HepG2 (cell line): ENCODE measurements around the gene CALML6. TPM values are rescaled to one million over a fixed set of nuclear protein-coding genes. Genes with fewer than 3 reads are reported as not detected.

Experiments used
- ATAC-seq: fragments of 200-7000 bp; cut with Tn5 transposase; 3 replicates; pipeline ENCODE4 v1.9.1; 2020; ENCODE audit warnings: mild to moderate bottlenecking, moderate library complexity
- BruUV-seq: library from RNA; stranded (reverse); fragments of 400-500 nt; replicated peaks from 2 replicates; lab custom pipeline; 2021; lab: Mats Ljungman, UMichigan
- CTCF ChIA-PET: fragments of 300-600 bp; formaldehyde crosslinking; extraction: SDS; loops from one replicate; lab custom pipeline; 2021; ENCODE audit warnings: low total read pairs, inconsistent platforms, low intra/inter-chr PET ratio; lab: Yijun Ruan, JAX
- POLR2A ChIA-PET: fragments of 350-600 bp; sonication (Branson Sonifier 250); formaldehyde crosslinking; loops from one replicate; lab custom pipeline; 2020; ENCODE audit warnings: antibody characterized with exemption, inconsistent platforms; lab: Yijun Ruan, JAX
- DNase-seq: peaks from one replicate; pipeline ENCODE4 v3.0.0-alpha.2; 2015; ENCODE audit warnings: low spot score
- FAIRE-seq: peaks from 3 replicates; lab custom pipeline; 2011; peaks lifted over from hg19 to GRCh38; lab: Jason Lieb, UNC
- H2AFZ ChIP-seq: one replicate; pipeline ENCODE4 v1.6.1; 2011; ENCODE audit warnings: low read length, inconsistent platforms
- H3K27ac ChIP-seq: fragments of 300-600 bp; 3 replicates; pipeline ENCODE4 v1.8.0; 2011; ENCODE audit warnings: mixed run types, mild to moderate bottlenecking, mixed read lengths, low read length, inconsistent platforms; ENCODE audit not compliant: insufficient read depth; ENCODE audit errors: extremely low read length
- H3K27me3 ChIP-seq, 2 experiments: fragments of 200-600 bp in 1 of 2; 2 replicates in 1 of 2; 3 replicates in 1 of 2; pipeline versions ENCODE4 v1.6.0 to v1.8.0; 2011; ENCODE audit warnings: low read length in 2 of 2, mild to moderate bottlenecking in 2 of 2, moderate library complexity in 2 of 2, inconsistent platforms in 1 of 2; ENCODE audit not compliant: insufficient read depth in 2 of 2, control insufficient read depth in 1 of 2
- H3K36me3 ChIP-seq, 2 experiments: fragments of 200-600 bp in 1 of 2; replicated peaks in 1 of 2; 2 replicates in 1 of 2; 3 replicates in 1 of 2; pipeline versions ENCODE4 v1.5.1 to v1.8.0; 2011; ENCODE audit warnings: low read length in 2 of 2, inconsistent platforms in 1 of 2; ENCODE audit not compliant: insufficient read depth in 2 of 2, control insufficient read depth in 1 of 2
- H3K4me1 ChIP-seq: 2 replicates; pipeline ENCODE4 v1.5.1; 2012; ENCODE audit warnings: low read length, inconsistent platforms; ENCODE audit not compliant: insufficient read depth
- H3K4me2 ChIP-seq: 2 replicates; pipeline ENCODE4 v1.6.0; 2011; ENCODE audit warnings: low read depth, low read length, inconsistent platforms
- H3K4me3 ChIP-seq, 3 experiments: fragments of 200-600 bp in 1 of 3; sonication (generic), shearing (Covaris generic) in 1 of 3; replicated peaks in 1 of 3; 2 replicates each; pipeline ENCODE4 v1.5.1; 2011 to 2016; ENCODE audit warnings: low read length in 3 of 3, inconsistent platforms in 2 of 3, low read depth in 2 of 3, mild to moderate bottlenecking in 2 of 3, control low read depth in 1 of 3, mixed read lengths in 1 of 3; ENCODE audit not compliant: insufficient read depth in 1 of 3
- H3K79me2 ChIP-seq: one replicate; pipeline ENCODE4 v1.6.1; 2011; ENCODE audit warnings: low read length, inconsistent platforms; ENCODE audit not compliant: insufficient read depth
- H3K9ac ChIP-seq: 2 replicates; pipeline ENCODE4 v1.6.0; 2011; ENCODE audit warnings: mild to moderate bottlenecking, low read depth, low read length, inconsistent platforms; ENCODE audit not compliant: insufficient read depth
- H3K9me3 ChIP-seq: 2 replicates; pipeline ENCODE4 v1.5.1; 2012; ENCODE audit warnings: mild to moderate bottlenecking, low read length
- H4K20me1 ChIP-seq: 2 replicates; pipeline ENCODE4 v1.6.0; 2011; ENCODE audit warnings: inconsistent platforms, mild to moderate bottlenecking, low read length, moderate library complexity; ENCODE audit not compliant: insufficient read depth
- AGO2 ChIP-seq: fragments of 200-400 bp; formaldehyde crosslinking; optimal IDR thresholded peaks from 2 replicates; pipeline ENCODE3; 2017; ENCODE audit warnings: mild to moderate bottlenecking, low read depth, low read length, moderate library complexity
- KMT2A ChIP-seq: sonication (generic); formaldehyde crosslinking; IDR thresholded peaks from 2 replicates; pipeline ENCODE4 v1.4.0; 2020; ENCODE audit warnings: missing genetic modification reagents
- NONO ChIP-seq, 2 experiments: fragments of 450-650 bp in 1 of 2; sonication (generic) in 1 of 2; formaldehyde crosslinking in 1 of 2; IDR thresholded peaks in 1 of 2; conservative IDR thresholded peaks in 1 of 2; 2 replicates each; pipeline versions ENCODE4 v1.6.1 to v1.8.0; 2017 to 2022; ENCODE audit warnings: mild to moderate bottlenecking in 1 of 2, missing genetic modification reagents in 1 of 2, moderate library complexity in 1 of 2
- POLR2AphosphoS5 ChIP-seq: IDR thresholded peaks from 2 replicates; pipeline ENCODE4 v1.6.1; 2012; ENCODE audit warnings: low read depth, low read length
- POLR2G ChIP-seq: fragments of 200-400 bp; formaldehyde crosslinking; IDR thresholded peaks from 2 replicates; pipeline ENCODE4 v1.6.1; 2018; ENCODE audit warnings: mild to moderate bottlenecking, low read depth, low read length, moderate library complexity
- RBFOX2 ChIP-seq: fragments of 200-400 bp; formaldehyde crosslinking; IDR thresholded peaks from 2 replicates; pipeline ENCODE4 v1.6.1; 2017; ENCODE audit warnings: low read depth, mild to moderate bottlenecking, low read length
- RBM22 ChIP-seq: fragments of 200-400 bp; formaldehyde crosslinking; optimal IDR thresholded peaks from 2 replicates; pipeline ENCODE3; 2017; ENCODE audit warnings: mild to moderate bottlenecking, low read length, moderate library complexity
- RFXAP ChIP-seq: sonication (generic); formaldehyde crosslinking; IDR thresholded peaks from 2 replicates; pipeline ENCODE4 v1.4.0; 2020; ENCODE audit warnings: missing genetic modification reagents, borderline replicate concordance
- TARDBP ChIP-seq: sonication (generic); formaldehyde crosslinking; IDR thresholded peaks from 2 replicates; pipeline ENCODE4 v1.8.0; 2022; ENCODE audit warnings: mild to moderate bottlenecking, missing genetic modification reagents
- TOPORS ChIP-seq: sonication (generic); formaldehyde crosslinking; IDR thresholded peaks from 2 replicates; pipeline ENCODE4 v1.8.0; 2023; ENCODE audit warnings: mild to moderate bottlenecking, missing genetic modification reagents
- ZC3H13 ChIP-seq: sonication (generic); formaldehyde crosslinking; IDR thresholded peaks from 2 replicates; pipeline ENCODE4 v1.8.1; 2023; ENCODE audit warnings: mild to moderate bottlenecking, missing genetic modification reagents, moderate library complexity
- ZNF484 ChIP-seq: sonication (generic); formaldehyde crosslinking; IDR thresholded peaks from 2 replicates; pipeline ENCODE4 v1.5.1; 2020; ENCODE audit warnings: mild to moderate bottlenecking, low read depth, missing genetic modification reagents, borderline replicate concordance
- ZNF7 ChIP-seq: IDR thresholded peaks from 2 replicates; pipeline ENCODE4 v1.6.1; 2016; ENCODE audit warnings: missing biosample characterization, missing genetic modification reagents
- WGBS: methylation state at CpG from one replicate; pipeline ENCODE4 v1.1.6; 2017; ENCODE audit warnings: low lambda C conversion rate; 5-methylcytosine and 5-hydroxymethylcytosine counted together
- in situ Hi-C: cut with HindIII; loops from 2 replicates; pipeline ENCODE4 v1.10.0; 2017; ENCODE audit warnings: low pct_unique_long_range_greater_than_20kb; ENCODE audit not compliant: extremely low pct_ligation_motif_present
- intact Hi-C: fragments of 100-400 bp; cut with micrococcal nuclease; formaldehyde crosslinking; loops from one replicate; pipeline ENCODE4 v1.10.0; 2022; ENCODE audit not compliant: unreplicated experiment
- polyA plus RNA-seq, 8 experiments: library from polyadenylated mRNA; depleted of rRNA in 3 of 8; stranded (reverse) in 7 of 8; unstranded in 1 of 8; fragments of >200 nt; fragmentation: Illumina TruSeq in 4 of 8; extraction: Trizol in 4 of 8; gene quantifications; 2 replicates each; pipeline versions ENCODE4 v1.2.1 to v1.2.3, GENCODE V29; 2011 to 2016; ENCODE audit warnings: low read depth in 4 of 8, missing spikeins in 1 of 8, mixed read lengths in 1 of 8; ENCODE audit not compliant: insufficient read depth in 1 of 8
- total RNA-seq, 5 experiments: library from RNA; depleted of rRNA; stranded (reverse); fragments of >200 nt; fragmentation: Illumina TruSeq; extraction: Trizol; gene quantifications; 2 replicates each; pipeline ENCODE4 v1.2.3, GENCODE V29; 2016; ENCODE audit warnings: low read depth in 1 of 5
- TF ChIP-seq, protein P1 (sequence below): sonication (generic); formaldehyde crosslinking; IDR thresholded peaks from 2 replicates; pipeline ENCODE4 v1.4.0; 2020; ENCODE audit warnings: missing genetic modification reagents, borderline replicate concordance
- TF ChIP-seq, protein P2 (sequence below): sonication (generic); formaldehyde crosslinking; IDR thresholded peaks from 2 replicates; pipeline ENCODE4 v1.5.0; 2020; ENCODE audit warnings: mild to moderate bottlenecking, missing genetic modification reagents, borderline replicate concordance

Gene CALML6
- total and polyA plus RNA-seq, 2 of the 13 experiments (the other 11 are each of a cell fraction or from before 2014, with no cell fraction given) = 0.11 to 0.12 TPM

DNA sequence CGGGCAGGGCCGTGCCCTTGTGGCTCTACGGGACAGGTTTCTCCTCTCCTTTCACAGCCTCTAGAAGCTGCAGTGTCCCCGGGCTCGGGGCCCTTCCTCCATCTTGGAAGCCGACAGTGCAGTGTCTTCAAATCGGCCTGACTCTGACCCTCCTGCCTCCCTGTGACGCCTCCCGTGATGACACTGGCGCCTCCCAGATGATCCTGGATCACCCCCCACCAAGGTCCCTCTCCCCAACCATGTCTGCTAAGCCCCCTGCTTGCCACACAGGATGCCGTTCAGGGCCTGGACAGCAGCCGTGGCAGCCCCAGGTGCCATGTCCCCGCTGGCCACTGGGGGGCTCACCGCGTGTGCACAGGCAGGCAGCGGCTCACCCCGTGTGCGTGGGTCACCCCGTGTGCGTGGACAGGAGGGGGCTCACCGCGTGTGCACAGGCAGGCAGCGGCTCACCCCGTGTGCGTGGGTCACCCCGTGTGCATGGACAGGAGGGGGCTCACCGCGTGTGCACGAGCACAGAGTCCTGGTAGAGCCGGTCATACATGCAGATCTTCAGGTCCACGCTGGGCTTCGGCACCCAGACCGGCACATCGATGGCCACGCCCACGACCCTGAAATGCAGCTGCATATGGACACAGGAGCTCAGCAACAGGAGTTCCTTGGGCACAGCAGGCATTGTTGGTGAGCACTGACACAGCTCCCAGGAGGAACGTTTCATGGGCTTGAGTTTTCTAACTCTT is 28.9 kb downstream of the CALML6 start (continued):
- TF ChIP-seq, protein P1, sequence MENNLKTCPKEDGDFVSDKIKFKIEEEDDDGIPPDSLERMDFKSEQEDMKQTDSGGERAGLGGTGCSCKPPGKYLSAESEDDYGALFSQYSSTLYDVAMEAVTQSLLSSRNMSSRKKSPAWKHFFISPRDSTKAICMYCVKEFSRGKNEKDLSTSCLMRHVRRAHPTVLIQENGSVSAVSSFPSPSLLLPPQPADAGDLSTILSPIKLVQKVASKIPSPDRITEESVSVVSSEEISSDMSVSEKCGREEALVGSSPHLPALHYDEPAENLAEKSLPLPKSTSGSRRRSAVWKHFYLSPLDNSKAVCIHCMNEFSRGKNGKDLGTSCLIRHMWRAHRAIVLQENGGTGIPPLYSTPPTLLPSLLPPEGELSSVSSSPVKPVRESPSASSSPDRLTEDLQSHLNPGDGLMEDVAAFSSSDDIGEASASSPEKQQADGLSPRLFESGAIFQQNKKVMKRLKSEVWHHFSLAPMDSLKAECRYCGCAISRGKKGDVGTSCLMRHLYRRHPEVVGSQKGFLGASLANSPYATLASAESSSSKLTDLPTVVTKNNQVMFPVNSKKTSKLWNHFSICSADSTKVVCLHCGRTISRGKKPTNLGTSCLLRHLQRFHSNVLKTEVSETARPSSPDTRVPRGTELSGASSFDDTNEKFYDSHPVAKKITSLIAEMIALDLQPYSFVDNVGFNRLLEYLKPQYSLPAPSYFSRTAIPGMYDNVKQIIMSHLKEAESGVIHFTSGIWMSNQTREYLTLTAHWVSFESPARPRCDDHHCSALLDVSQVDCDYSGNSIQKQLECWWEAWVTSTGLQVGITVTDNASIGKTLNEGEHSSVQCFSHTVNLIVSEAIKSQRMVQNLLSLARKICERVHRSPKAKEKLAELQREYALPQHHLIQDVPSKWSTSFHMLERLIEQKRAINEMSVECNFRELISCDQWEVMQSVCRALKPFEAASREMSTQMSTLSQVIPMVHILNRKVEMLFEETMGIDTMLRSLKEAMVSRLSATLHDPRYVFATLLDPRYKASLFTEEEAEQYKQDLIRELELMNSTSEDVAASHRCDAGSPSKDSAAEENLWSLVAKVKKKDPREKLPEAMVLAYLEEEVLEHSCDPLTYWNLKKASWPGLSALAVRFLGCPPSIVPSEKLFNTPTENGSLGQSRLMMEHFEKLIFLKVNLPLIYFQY (CRISPR knock-in tag) = peak; percentile 13; the same call in 1 of the 2 replicates
- TF ChIP-seq ZNF7 (CRISPR knock-in tag) (no peak), KMT2A (CRISPR knock-in tag) (peak; percentile 38; the same call in 1 of the 2 replicates)
- TF ChIP-seq, all 625 proteins: peak for 187

DNA sequence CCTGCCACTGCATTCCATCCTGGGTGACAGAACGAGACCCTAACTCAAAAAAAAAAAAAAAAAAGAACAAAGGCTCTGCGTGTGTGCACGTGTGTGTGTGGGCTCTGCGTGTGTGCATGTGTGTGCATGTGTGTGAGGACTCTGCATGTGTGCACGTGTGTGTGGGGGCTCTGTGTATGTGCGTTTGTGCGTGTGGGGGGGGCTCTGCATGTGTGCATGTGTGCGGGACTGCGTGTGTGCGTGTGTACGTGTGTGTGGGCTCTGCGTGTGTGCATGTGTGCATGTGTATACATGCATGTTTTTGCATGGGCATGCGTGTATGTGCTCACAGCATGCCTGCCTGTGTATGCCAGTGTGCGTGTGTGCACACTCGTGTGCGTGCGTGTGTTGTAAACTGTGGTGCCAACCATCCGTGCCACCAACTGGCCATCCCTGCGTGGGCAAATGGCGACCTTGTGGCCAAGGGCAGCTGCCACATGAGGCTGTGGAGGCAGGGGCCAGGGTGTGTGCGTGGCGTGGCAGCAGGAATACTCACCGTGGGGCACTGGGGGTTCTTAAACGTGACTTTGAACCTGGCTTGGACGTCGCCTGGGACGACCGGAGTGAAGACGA is 30.8 kb downstream of the CALML6 start:
- Histone ChIP-seq H3K9me3 (no peaks in the 10 kb centered on the region), H3K27me3 (no peaks in the 10 kb centered on the region)
- no TSS peak for BruUV-seq
- CTCF ChIA-PET = no interaction called here
- intact Hi-C loops = no loop called here
- TF ChIP-seq TARDBP (CRISPR knock-in tag) = peak; percentile 89
- TF ChIP-seq NONO (IDR thresholded peaks at IDR 0.05) = no peak
- TF ChIP-seq NONO (CRISPR knock-in tag; conservative IDR thresholded peaks at IDR 0.05) = peak; percentile 54; the same call in 1 of the 2 replicates
- 0 out of 2 replicates have a peak, but pooled peaks have one; percentile 19 for TF ChIP-seq TOPORS
- TF ChIP-seq ZC3H13 = peak; percentile 92
- TF ChIP-seq POLR2AphosphoS5 = peak; percentile 39; the same call in 1 of the 2 replicates
- TF ChIP-seq, protein P2, sequence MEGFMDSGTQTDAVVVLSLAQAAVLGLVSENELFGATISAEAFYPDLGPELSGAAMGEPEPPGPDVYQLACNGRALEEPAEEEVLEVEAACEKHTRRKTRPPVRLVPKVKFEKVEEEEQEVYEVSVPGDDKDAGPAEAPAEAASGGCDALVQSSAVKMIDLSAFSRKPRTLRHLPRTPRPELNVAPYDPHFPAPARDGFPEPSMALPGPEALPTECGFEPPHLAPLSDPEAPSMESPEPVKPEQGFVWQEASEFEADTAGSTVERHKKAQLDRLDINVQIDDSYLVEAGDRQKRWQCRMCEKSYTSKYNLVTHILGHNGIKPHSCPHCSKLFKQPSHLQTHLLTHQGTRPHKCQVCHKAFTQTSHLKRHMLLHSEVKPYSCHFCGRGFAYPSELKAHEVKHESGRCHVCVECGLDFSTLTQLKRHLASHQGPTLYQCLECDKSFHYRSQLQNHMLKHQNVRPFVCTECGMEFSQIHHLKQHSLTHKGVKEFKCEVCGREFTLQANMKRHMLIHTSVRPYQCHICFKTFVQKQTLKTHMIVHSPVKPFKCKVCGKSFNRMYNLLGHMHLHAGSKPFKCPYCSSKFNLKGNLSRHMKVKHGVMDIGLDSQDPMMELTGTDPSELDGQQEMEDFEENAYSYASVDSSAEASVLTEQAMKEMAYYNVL = no peak
- TF ChIP-seq POLR2G = 0 out of 2 replicates have a peak, but pooled peaks have one; percentile 19
- no peak for TF ChIP-seq ZNF484
- no peak for TF ChIP-seq RFXAP
- peak; percentile 81 for TF ChIP-seq AGO2
- peak; percentile 72 for TF ChIP-seq RBFOX2
- peak; percentile 14 for TF ChIP-seq RBM22
- TF ChIP-seq, all 625 proteins: peak for 9
- POLR2A ChIA-PET = interaction anchor here (2.2 kb wide), 1 partner anchor 10 kb away, joined by 5 read pairs; no protein-coding TSS in a partner anchor
- peaks cover 13% of the 10 kb centered on the region for H3K79me2 ChIP-seq
- in situ Hi-C loops = no loop called here
- H3K4me3 ChIP-seq = no peak overlapping the region
- peaks cover 67% of the 10 kb centered on the region for H3K4me1 ChIP-seq
- no peak overlapping the region for H2AFZ ChIP-seq
- no peak overlapping the region for H3K27ac ChIP-seq
- 86% methylated on average over 21 of the region's 29 CpGs for WGBS
- ATAC-seq (no peak), FAIRE-seq (no peak), DNase-seq (no peak)
- H3K9ac ChIP-seq = no peak overlapping the region
- no peaks in the 10 kb centered on the region for H3K36me3 ChIP-seq
- no peak overlapping the region; the same call in 1 of the 2 replicates for H3K4me2 ChIP-seq
- 0 out of 2 replicates have a peak, but pooled peaks cover 3% of the 10 kb centered on the region for H4K20me1 ChIP-seq
